CD8-positive, alpha-beta memory T cell (primary cell): ENCODE measurements around the gene ABCC2. TPM values are rescaled to one million over a fixed set of nuclear protein-coding genes. Genes with fewer than 3 reads are reported as not detected.

ENCODE experiments used
- CTCF ChIA-PET: fragments of 350-600 bp; sonication (Branson Sonifier 250); formaldehyde crosslinking; loops from one replicate; lab custom pipeline; 2021; ENCODE audit warnings: antibody characterized with exemption; lab: Charles Lee
- POLR2A ChIA-PET: fragments of 350-600 bp; sonication (Branson Sonifier 250); formaldehyde crosslinking; loops from one replicate; lab custom pipeline; 2021; ENCODE audit warnings: antibody characterized with exemption; lab: Charles Lee
- DNase-seq, 5 donors: peaks; one replicate each; pipeline versions ENCODE4 v3.0.0 to v3.0.0-alpha.2; 2020 to 2022; ENCODE audit warnings: mixed read lengths in 1 of 5
- H3K27ac ChIP-seq: one replicate; pipeline ENCODE4 v1.7.0; 2013; ENCODE audit warnings: low read depth, mild to moderate bottlenecking, low read length, moderate library complexity
- H3K27me3 ChIP-seq: 2 replicates; pipeline ENCODE4 v1.7.0; 2013; ENCODE audit warnings: low read length, mild to moderate bottlenecking; ENCODE audit not compliant: insufficient read depth, poor library complexity, severe bottlenecking
- H3K36me3 ChIP-seq: 2 replicates; pipeline ENCODE4 v1.7.0; 2013; ENCODE audit warnings: mild to moderate bottlenecking, low read length, moderate library complexity; ENCODE audit not compliant: insufficient read depth
- H3K4me1 ChIP-seq: 2 replicates; pipeline ENCODE4 v1.7.0; 2013; ENCODE audit warnings: mild to moderate bottlenecking, low read length, moderate library complexity; ENCODE audit not compliant: insufficient read depth
- H3K4me3 ChIP-seq: 2 replicates; pipeline ENCODE4 v1.7.0; 2013; ENCODE audit warnings: mild to moderate bottlenecking, low read length
- H3K9me3 ChIP-seq: 2 replicates; pipeline ENCODE4 v1.7.0; 2013; ENCODE audit warnings: mild to moderate bottlenecking, low read length
- H3K27ac Mint-ChIP-seq, 8 donors: one replicate each; pipeline ENCODE4 v1.8.0; 2020 to 2021; ENCODE audit warnings: mixed read lengths in 8 of 8, mild to moderate bottlenecking in 6 of 8, inconsistent platforms in 3 of 8, moderate library complexity in 3 of 8
- H3K27me3 Mint-ChIP-seq, 2 donors: one replicate each; pipeline ENCODE4 v1.8.0; 2020 to 2021; ENCODE audit warnings: mixed read lengths in 2 of 2, mild to moderate bottlenecking in 1 of 2, moderate library complexity in 1 of 2
- H3K36me3 Mint-ChIP-seq, 3 donors: one replicate each; pipeline ENCODE4 v1.8.0; 2020 to 2021; ENCODE audit warnings: mixed read lengths in 3 of 3, inconsistent platforms in 1 of 3, mild to moderate bottlenecking in 1 of 3
- H3K4me1 Mint-ChIP-seq, 3 donors: one replicate each; pipeline ENCODE4 v1.8.0; 2020 to 2021; ENCODE audit warnings: mixed read lengths in 3 of 3, inconsistent platforms in 1 of 3, mild to moderate bottlenecking in 1 of 3
- H3K4me3 Mint-ChIP-seq, 7 donors: one replicate each; pipeline ENCODE4 v1.8.0; 2020 to 2021; ENCODE audit warnings: mixed read lengths in 7 of 7, mild to moderate bottlenecking in 6 of 7, moderate library complexity in 4 of 7, inconsistent platforms in 2 of 7
- H3K9me3 Mint-ChIP-seq, 5 donors: one replicate each; pipeline ENCODE4 v1.8.0; 2020 to 2022; ENCODE audit warnings: mixed read lengths in 5 of 5, mild to moderate bottlenecking in 3 of 5, moderate library complexity in 2 of 5, inconsistent platforms in 1 of 5
- polyA plus RNA-seq: library from polyadenylated mRNA; unstranded; fragments of 300-500 nt; fragmentation: Illumina TruSeq; gene quantifications from one replicate; pipeline ENCODE4 v1.2.3, GENCODE V29; 2021
- total RNA-seq, 2 experiments: library from RNA; stranded (reverse); gene quantifications; one replicate each; pipeline ENCODE4 v1.2.3, GENCODE V29; 2021

ABCC2 gene
- total and polyA plus RNA-seq, 3 experiments from 2014 or later, result 0.14 to 1.5 (median 1.1) TPM

DNA sequence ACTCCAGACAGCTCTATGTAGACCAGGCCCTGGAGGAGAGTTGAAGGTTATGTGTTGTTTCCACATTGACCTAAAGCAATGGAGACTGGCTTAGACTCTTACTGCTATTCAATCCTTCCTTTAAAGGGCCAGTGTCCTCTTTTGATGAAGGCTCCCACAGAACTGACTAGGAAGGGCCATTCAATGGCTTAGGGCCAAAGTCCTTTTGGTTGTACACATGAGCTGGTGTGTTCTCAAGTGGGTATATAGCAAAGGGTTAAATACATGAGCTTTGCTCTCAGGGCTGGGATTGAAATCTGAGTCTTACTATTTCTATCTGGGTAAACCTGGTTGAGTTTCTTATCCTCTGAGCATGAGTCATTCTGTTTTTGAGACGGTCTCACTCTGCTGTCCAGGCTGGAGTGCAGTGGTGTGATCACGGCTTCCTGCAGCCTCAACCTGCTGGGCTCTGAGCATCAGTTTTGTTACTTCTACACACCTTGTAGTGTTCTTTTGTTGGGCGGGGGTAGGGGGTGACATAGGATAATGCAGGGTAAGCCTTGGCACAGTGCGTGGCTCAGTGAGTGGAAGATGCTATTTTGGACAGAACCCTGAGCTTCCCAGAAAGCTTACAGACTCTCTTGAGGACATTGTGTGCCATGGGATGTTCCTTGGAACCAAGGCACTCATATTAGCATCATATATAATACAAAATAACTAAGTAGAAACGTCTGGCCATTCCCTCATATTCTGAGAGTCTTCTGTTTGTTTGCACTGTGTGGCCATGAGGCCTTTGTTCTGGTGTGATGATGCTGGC lies 90.1 kb downstream of the ABCC2 start:
- Mint-ChIP-seq H3K4me1 (peaks cover 14 to 23% (median 18%) of the 10 kb centered on the region in 3 donors), H3K9me3 (peaks cover under 1 to 7% (median 3%) of the 10 kb centered on the region in 5 donors), H3K27me3 (peaks cover 30 to 58% of the 10 kb centered on the region in 2 donors), H3K4me3 (no peak overlapping the region), H3K27ac (no peak overlapping the region), H3K36me3 (peaks cover 12 to 18% (median 16%) of the 10 kb centered on the region in 3 donors)
- Histone ChIP-seq H3K4me1 (peaks cover 16% of the 10 kb centered on the region), H3K9me3 (no peaks in the 10 kb centered on the region), H3K36me3 (no peaks in the 10 kb centered on the region), H3K27me3 (no peaks in the 10 kb centered on the region), H3K4me3 (no peak overlapping the region), H3K27ac (no peak overlapping the region)
- no peak for DNase-seq
- POLR2A ChIA-PET, result no interaction called here
- CTCF ChIA-PET, result interaction anchor here (3.8 kb wide), 1 partner anchor 27 kb away, joined by 13 read pairs; no protein-coding TSS in a partner anchor

DNA sequence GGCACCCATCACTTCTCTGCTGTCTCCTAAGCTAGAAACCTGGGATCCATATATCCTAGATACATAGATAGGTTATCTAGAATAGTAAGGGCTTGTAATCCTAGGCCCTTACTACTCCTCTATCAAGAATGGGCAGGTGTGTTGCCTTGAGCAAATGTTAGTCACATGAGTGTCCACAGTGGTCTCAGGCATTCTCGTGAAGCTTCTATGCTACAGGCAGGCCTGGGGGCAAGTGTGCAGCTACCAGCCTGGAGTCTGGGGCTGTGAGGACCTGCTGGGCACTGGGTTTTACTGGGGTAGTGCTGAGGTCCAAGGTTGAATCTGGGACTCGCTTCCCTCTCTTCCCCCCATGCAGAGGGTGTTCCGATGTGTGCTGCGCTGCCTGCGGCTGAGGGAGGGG lies 91.4 kb downstream of the ABCC2 start:
- Mint-ChIP-seq H3K27ac (no peak overlapping the region), H3K9me3 (no peaks in the 10 kb centered on the region), H3K4me3 (no peak overlapping the region), H3K27me3 (peaks cover 23 to 48% of the 10 kb centered on the region in 2 donors), H3K4me1 (peaks cover 18 to 23% (median 21%) of the 10 kb centered on the region in 3 donors), H3K36me3 (peaks cover 19 to 30% (median 23%) of the 10 kb centered on the region in 3 donors)
- no peaks in the 10 kb centered on the region for H3K9me3 ChIP-seq
- H3K4me1 ChIP-seq, result peaks cover 16% of the 10 kb centered on the region
- H3K27ac ChIP-seq, result no peak overlapping the region
- peaks cover 4% of the 10 kb centered on the region for H3K36me3 ChIP-seq
- no peak overlapping the region for H3K4me3 ChIP-seq
- POLR2A ChIA-PET, result no interaction called here
- H3K27me3 ChIP-seq, result no peaks in the 10 kb centered on the region
- no peak for DNase-seq
- CTCF ChIA-PET, result interaction anchor here (1.0 kb wide), 1 partner anchor 28 kb away, joined by 4 read pairs; no protein-coding TSS in a partner anchor

DNA sequence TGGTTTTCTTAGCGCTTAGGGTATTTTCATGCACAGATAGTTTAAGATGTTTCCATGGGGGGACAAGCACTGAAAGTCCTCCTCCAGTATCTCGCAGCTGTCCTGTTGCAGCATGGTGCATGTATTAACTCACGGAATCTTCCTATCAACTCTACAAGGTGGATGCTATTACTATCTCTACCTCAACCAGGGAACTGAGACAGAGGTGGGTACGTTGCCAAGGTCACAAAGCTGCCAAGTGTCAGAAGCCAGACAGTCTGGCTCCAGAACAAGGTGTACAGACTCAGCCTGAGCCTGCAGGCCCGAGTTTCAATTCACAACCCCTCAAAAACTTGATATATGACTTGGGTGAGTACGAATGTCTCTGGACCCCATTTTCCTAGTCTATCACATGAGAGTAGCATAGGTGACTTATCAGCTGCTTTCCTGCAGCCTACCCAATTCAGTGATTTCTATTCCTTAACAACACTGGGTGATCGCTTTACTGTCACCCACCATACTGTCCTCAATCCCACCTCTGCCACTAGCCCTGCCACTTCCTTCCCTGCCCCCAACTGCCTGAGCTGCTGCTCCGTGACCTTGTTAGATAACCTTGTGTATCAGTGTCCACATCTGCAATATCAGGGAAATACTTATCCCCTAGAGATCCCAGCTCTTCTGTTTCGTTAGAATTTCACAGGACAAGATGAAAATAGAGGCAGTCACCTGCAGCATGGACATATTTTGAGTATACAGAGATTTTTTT lies 92.1 kb downstream of the ABCC2 start:
- H3K27ac ChIP-seq, result no peak overlapping the region
- peaks cover 18 to 23% (median 21%) of the 10 kb centered on the region in 3 donors for H3K4me1 Mint-ChIP-seq
- peaks cover 16% of the 10 kb centered on the region for H3K4me1 ChIP-seq
- H3K27ac Mint-ChIP-seq, result peak overlapping the region in 1 of 8 donors; percentile 63
- H3K9me3 Mint-ChIP-seq, result no peaks in the 10 kb centered on the region
- DNase-seq, result no peak
- no peak overlapping the region for H3K4me3 Mint-ChIP-seq
- H3K36me3 ChIP-seq, result peaks cover 4% of the 10 kb centered on the region
- no peak overlapping the region for H3K4me3 ChIP-seq
- peaks cover 21 to 36% (median 23%) of the 10 kb centered on the region in 3 donors for H3K36me3 Mint-ChIP-seq
- no peaks in the 10 kb centered on the region for H3K27me3 ChIP-seq
- POLR2A ChIA-PET, result no interaction called here
- no peaks in the 10 kb centered on the region for H3K9me3 ChIP-seq
- CTCF ChIA-PET, result interaction anchor here (1.0 kb wide), 1 partner anchor 28 kb away, joined by 3 read pairs; no protein-coding TSS in a partner anchor
- H3K27me3 Mint-ChIP-seq, result peaks cover 21 to 47% of the 10 kb centered on the region in 2 donors

DNA sequence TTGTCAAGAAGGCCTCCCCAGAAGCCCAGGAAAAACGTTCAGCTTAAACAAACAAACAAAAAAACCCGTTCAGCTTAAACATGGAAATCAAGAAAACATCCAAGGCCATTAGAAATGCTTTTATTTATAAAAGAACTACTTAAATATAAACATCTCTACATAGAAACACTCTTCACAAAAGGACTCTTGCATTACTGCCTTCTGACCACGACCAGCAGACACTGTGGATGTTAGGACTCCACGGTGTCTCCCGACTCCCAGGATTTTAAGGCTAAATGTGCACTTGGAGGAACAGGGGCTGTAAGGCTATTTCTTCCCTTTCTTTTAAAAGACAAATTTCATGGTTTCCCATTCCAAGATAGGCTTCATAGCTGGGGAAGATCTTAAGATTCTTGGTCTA lies 93.0 kb downstream of the ABCC2 start:
- H3K36me3 ChIP-seq, result peaks cover 4% of the 10 kb centered on the region
- DNase-seq, result no peak
- ChIA-PET CTCF (interaction anchor here (1.0 kb wide), 1 partner anchor 29 kb away, joined by 3 read pairs; no protein-coding TSS in a partner anchor), POLR2A (no interaction called here)
- no peak overlapping the region for H3K27ac ChIP-seq
- no peaks in the 10 kb centered on the region for H3K9me3 Mint-ChIP-seq
- H3K27ac Mint-ChIP-seq, result no peak overlapping the region
- H3K4me1 Mint-ChIP-seq, result peaks cover 10 to 14% (median 12%) of the 10 kb centered on the region in 3 donors
- no peak overlapping the region for H3K4me3 Mint-ChIP-seq
- H3K36me3 Mint-ChIP-seq, result peaks cover 28 to 46% (median 33%) of the 10 kb centered on the region in 3 donors
- peaks cover 15 to 37% of the 10 kb centered on the region in 2 donors for H3K27me3 Mint-ChIP-seq
- H3K27me3 ChIP-seq, result no peaks in the 10 kb centered on the region
- H3K4me1 ChIP-seq, result peaks cover 8% of the 10 kb centered on the region
- no peaks in the 10 kb centered on the region for H3K9me3 ChIP-seq
- no peak overlapping the region for H3K4me3 ChIP-seq

DNA sequence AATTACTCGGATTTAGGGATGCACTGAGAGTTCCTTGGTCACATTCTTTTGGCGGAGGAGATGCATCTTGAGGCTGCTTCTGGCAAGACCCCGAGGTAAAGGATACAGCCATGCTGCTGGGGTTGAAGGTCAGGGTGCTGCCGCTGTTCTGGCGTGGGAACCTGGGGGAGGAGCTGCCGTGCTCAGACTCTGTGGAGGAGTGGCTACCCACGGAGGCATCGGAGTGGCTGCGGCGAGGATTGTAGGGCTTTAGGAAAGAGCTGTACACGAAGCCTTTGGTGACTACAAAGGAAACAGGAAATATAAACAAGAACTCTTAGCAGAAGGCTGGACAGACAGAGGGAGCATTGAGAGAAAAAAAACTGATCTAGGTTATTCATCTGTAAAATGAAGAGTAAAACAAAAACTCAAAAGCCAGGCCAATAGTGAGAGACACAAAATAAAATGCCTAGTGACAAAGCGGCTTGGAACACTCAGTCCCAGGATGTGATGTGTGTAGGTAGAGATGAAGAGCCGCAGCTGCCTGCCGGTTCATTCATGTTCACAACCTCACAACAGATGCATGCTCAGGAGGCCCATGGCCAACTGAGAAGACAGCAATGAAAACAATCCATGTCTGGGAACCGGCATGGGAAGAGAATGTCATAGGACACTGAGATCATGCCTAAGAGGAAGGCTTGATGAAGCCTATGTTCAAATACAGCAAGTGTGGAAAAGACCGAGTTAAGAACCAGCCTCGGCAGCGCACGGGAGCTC lies 97.8 kb downstream of the ABCC2 start:
- no peaks in the 10 kb centered on the region for H3K27me3 ChIP-seq
- H3K36me3 ChIP-seq, result peaks cover 4% of the 10 kb centered on the region

DNA sequence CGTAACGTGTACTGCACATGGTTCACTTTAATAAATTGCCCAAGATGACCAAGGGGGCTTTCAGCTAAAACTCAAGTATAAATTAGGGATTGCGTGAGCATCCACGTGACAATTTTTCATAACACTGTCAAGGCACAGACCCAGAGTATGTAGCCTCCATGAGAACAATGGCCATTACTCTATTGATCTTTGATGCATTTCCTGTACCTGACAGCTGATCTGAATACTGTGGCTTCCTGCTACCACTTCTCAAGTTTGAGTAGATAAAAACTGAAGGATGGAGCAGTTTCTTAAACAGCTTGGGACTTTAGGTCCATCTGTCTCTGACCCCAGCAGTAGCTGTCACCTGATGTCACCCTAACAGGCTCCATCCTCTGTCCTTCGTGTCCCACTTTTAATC lies 98.9 kb downstream of the ABCC2 start:
- Mint-ChIP-seq H3K36me3 (peaks cover 35 to 81% (median 40%) of the 10 kb centered on the region in 3 donors), H3K9me3 (no peaks in the 10 kb centered on the region), H3K4me1 (peaks cover 0 to 14% (median 6%) of the 10 kb centered on the region in 3 donors), H3K27me3 (no peaks in the 10 kb centered on the region), H3K27ac (no peak overlapping the region), H3K4me3 (no peak overlapping the region)
- Histone ChIP-seq H3K27ac (no peak overlapping the region), H3K36me3 (peaks cover 4% of the 10 kb centered on the region), H3K9me3 (no peaks in the 10 kb centered on the region), H3K4me3 (no peak overlapping the region), H3K27me3 (no peaks in the 10 kb centered on the region), H3K4me1 (no peaks in the 10 kb centered on the region)
- DNase-seq, result no peak
- POLR2A ChIA-PET, result no interaction called here
- CTCF ChIA-PET, result no interaction called here

More for the DNA sequence above, 97.8 kb downstream of the ABCC2 start:
- ChIA-PET CTCF (no interaction called here), POLR2A (no interaction called here)
- Mint-ChIP-seq H3K27me3 (peaks cover 0 to 6% of the 10 kb centered on the region in 2 donors), H3K27ac (no peak overlapping the region), H3K4me1 (peaks cover 0 to 14% (median 6%) of the 10 kb centered on the region in 3 donors), H3K4me3 (no peak overlapping the region), H3K36me3 (peaks cover 41 to 79% (median 45%) of the 10 kb centered on the region in 3 donors), H3K9me3 (no peaks in the 10 kb centered on the region)
- Histone ChIP-seq H3K4me3 (no peak overlapping the region), H3K4me1 (no peaks in the 10 kb centered on the region), H3K9me3 (no peaks in the 10 kb centered on the region), H3K27ac (no peak overlapping the region)
- DNase-seq, result no peak

DNA sequence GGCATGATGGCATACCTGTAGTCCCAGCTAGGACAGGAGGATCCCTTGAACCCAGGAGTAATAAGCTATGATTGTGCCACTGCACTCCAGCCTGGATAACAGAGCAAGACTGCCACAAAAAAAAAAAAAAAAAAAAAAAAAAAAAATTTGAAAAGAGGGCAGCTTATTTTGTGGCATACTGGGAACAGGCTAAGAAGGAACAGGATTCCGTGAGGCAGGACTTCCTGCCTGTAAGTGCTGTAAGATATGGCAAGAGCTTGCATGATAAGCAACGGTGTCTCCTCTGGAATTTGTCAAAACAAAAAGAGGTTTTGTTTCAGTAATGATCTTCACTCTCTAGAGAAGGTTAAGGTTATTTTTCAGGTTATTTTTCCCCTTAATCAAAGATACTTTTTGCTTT lies 101.1 kb downstream of the ABCC2 start:
- Mint-ChIP-seq H3K27me3 (no peaks in the 10 kb centered on the region), H3K9me3 (no peaks in the 10 kb centered on the region), H3K4me1 (peaks cover 0 to 7% (median 6%) of the 10 kb centered on the region in 3 donors), H3K27ac (no peak overlapping the region), H3K4me3 (no peak overlapping the region), H3K36me3 (peaks cover 26 to 75% (median 32%) of the 10 kb centered on the region in 3 donors)
- Histone ChIP-seq H3K27ac (no peak overlapping the region), H3K4me1 (no peaks in the 10 kb centered on the region), H3K4me3 (no peak overlapping the region), H3K9me3 (no peaks in the 10 kb centered on the region), H3K36me3 (peaks cover under 1% of the 10 kb centered on the region), H3K27me3 (no peaks in the 10 kb centered on the region)
- CTCF ChIA-PET, result no interaction called here
- DNase-seq, result no peak
- POLR2A ChIA-PET, result no interaction called here
